ENCODE measurements around the gene LSR. TPM values are rescaled to one million over a fixed set of nuclear protein-coding genes. Genes with fewer than 3 reads are reported as not detected.

LSR gene
- total RNA-seq, 1 donor from 2014 or later: 5.4 TPM

DNA sequence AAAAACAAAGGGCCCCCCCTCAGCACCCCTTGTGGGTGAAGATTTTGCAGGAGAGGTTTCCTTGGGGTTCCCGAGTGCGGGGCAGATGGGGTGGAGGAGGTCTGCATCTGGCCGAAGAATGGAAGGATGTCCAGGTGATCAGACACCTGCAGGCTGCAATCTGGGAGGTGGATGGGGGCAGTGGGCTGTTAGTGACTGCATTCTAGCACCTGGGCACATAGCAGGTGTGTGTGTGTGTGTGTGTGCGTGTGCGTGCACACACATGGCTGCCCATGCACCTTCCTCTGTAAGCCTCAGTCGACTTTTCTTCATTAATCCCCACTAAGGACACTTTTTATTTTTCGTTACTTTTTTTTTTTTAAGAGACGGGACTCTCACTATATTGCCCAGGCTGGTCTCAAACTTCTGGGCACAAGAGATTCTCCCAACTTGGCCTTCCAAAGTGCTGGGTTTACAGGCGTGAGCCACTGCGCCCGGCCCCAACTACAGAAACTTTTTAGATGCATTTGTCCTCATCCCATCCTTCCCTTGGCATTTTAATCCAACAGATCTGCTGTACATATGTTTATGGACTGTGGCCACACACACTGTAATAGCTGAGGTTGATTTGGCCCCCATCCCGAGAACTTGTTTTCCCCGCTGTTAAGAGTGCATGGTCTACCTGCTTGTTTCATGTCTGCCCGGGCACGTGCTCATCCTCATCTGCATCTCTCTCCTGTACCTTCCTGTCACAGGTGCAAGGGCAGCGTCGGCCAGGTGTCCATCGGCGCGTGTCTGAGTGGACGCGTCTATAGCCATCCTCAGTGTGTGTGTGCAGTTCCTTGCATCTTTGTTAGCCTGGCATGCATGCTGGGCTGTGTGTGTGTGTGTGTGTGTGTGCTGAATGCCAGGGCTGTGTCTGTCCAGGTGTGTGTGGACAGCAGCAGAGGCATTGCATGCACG is 43.9 kb downstream of the LSR start:
- peaks cover 11% of the 10 kb centered on the region for H3K27me3 Mint-ChIP-seq (ENCODE audit: unreplicated experiment)
- no peak overlapping the region for H3K27ac Mint-ChIP-seq (ENCODE audit: unreplicated experiment)
- H3K4me3 Mint-ChIP-seq (ENCODE audit: unreplicated experiment): no peak overlapping the region
- TF ChIP-seq, protein P1, sequence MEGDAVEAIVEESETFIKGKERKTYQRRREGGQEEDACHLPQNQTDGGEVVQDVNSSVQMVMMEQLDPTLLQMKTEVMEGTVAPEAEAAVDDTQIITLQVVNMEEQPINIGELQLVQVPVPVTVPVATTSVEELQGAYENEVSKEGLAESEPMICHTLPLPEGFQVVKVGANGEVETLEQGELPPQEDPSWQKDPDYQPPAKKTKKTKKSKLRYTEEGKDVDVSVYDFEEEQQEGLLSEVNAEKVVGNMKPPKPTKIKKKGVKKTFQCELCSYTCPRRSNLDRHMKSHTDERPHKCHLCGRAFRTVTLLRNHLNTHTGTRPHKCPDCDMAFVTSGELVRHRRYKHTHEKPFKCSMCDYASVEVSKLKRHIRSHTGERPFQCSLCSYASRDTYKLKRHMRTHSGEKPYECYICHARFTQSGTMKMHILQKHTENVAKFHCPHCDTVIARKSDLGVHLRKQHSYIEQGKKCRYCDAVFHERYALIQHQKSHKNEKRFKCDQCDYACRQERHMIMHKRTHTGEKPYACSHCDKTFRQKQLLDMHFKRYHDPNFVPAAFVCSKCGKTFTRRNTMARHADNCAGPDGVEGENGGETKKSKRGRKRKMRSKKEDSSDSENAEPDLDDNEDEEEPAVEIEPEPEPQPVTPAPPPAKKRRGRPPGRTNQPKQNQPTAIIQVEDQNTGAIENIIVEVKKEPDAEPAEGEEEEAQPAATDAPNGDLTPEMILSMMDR (IDR thresholded peaks at IDR 0.05; ENCODE audit: partially characterized antibody, unreplicated experiment): no peak
- H3K36me3 Mint-ChIP-seq (ENCODE audit: unreplicated experiment): no peaks in the 10 kb centered on the region
- H3K9me3 Mint-ChIP-seq (ENCODE audit: unreplicated experiment): peaks cover 4% of the 10 kb centered on the region
- no peak for DNase-seq
- H3K4me1 Mint-ChIP-seq (ENCODE audit: low read depth, unreplicated experiment): peaks cover 7% of the 10 kb centered on the region

- Mint-ChIP-seq H3K36me3 (ENCODE audit: unreplicated experiment) (no peaks in the 10 kb centered on the region), H3K4me1 (ENCODE audit: low read depth, unreplicated experiment) (peaks cover 7% of the 10 kb centered on the region), H3K9me3 (ENCODE audit: unreplicated experiment) (peaks cover 3% of the 10 kb centered on the region), H3K4me3 (ENCODE audit: unreplicated experiment) (no peak overlapping the region), H3K27me3 (ENCODE audit: unreplicated experiment) (peaks cover 11% of the 10 kb centered on the region), H3K27ac (ENCODE audit: unreplicated experiment) (no peak overlapping the region)
- no peak for DNase-seq
- TF ChIP-seq, protein P1 (IDR thresholded peaks at IDR 0.05; ENCODE audit: partially characterized antibody, unreplicated experiment): no peak
Observed at GRCh38 chr19:35293363-35293739, 44.5 kb downstream of the LSR start.

DNA sequence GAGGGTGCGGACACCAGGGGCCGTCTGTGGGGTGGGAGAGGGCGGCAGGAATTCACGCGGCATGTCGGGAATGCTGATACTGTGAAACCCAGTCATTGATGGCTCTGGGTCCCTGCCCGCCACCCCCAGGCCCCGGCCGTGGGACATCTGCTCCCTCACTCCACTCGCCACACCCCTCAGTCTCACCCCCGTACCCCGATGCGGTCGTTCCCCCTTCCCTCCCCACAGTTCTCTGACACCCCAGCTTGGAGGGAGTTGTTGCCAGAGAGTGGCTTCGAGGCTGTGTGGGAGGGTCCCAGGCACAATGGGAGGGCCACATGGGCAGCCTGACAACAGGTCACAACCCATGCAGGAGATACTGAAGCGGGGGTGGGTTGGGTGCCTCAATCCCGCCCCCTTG is 45.0 kb downstream of the LSR start:
- TF ChIP-seq, protein P1 (IDR thresholded peaks at IDR 0.05; ENCODE audit: partially characterized antibody, unreplicated experiment): no peak
- Mint-ChIP-seq H3K36me3 (ENCODE audit: unreplicated experiment) (no peaks in the 10 kb centered on the region), H3K27me3 (ENCODE audit: unreplicated experiment) (peaks cover 11% of the 10 kb centered on the region), H3K4me3 (ENCODE audit: unreplicated experiment) (no peak overlapping the region), H3K27ac (ENCODE audit: unreplicated experiment) (no peak overlapping the region), H3K4me1 (ENCODE audit: low read depth, unreplicated experiment) (peaks cover 7% of the 10 kb centered on the region), H3K9me3 (ENCODE audit: unreplicated experiment) (peaks cover 2% of the 10 kb centered on the region)
- no peak for DNase-seq

DNA sequence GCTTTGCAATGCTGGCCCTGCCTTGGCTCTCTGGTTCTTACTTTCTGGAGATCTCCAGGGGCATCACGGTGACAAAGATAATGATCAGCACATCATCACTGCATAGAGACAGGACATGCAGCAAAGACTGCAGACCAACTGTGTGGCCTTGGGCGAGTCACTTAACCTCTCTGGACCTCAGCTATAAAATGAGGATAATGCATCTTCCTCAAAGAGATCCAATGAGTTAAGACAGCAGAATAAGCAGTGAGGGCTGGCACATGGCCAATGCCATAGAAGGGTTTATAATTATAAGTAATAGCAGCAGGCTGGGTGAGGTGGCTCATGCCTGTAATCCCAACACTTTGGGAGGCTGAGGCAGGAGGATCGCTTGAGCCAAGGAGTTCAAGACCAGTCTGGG is 45.5 kb downstream of the LSR start:
- H3K4me3 Mint-ChIP-seq (ENCODE audit: unreplicated experiment): no peak overlapping the region
- peaks cover 7% of the 10 kb centered on the region for H3K4me1 Mint-ChIP-seq (ENCODE audit: low read depth, unreplicated experiment)
- no peaks in the 10 kb centered on the region for H3K36me3 Mint-ChIP-seq (ENCODE audit: unreplicated experiment)
- no peak for DNase-seq
- TF ChIP-seq, protein P1 (IDR thresholded peaks at IDR 0.05; ENCODE audit: partially characterized antibody, unreplicated experiment): no peak
- H3K9me3 Mint-ChIP-seq (ENCODE audit: unreplicated experiment): peaks cover 2% of the 10 kb centered on the region
- H3K27me3 Mint-ChIP-seq (ENCODE audit: unreplicated experiment): peaks cover 11% of the 10 kb centered on the region
- H3K27ac Mint-ChIP-seq (ENCODE audit: unreplicated experiment): no peak overlapping the region
